Ovary (tissue), 9 donors: ENCODE measurements around the gene SEMA6A. TPM values are rescaled to one million over a fixed set of nuclear protein-coding genes. Genes with fewer than 3 reads are reported as not detected.

Source experiments
- DNase-seq, 5 donors: peaks; one replicate each; pipeline ENCODE4 v3.0.0-alpha.2; 2019 to 2020
- H3K27ac ChIP-seq, 2 donors: fragments of 200-600 bp; one replicate each; pipeline versions ENCODE4 v1.5.1 to v1.8.0; 2019 to 2022
- H3K27me3 ChIP-seq: fragments of 200-600 bp; one replicate; pipeline ENCODE4 v1.8.0; 2022
- H3K36me3 ChIP-seq: fragments of 200-600 bp; sonication (generic); one replicate; pipeline ENCODE4 v1.5.1; 2019
- H3K4me1 ChIP-seq: one replicate; pipeline ENCODE4 v1.8.1; 2013; ENCODE audit warnings: mild to moderate bottlenecking, moderate library complexity; ENCODE audit not compliant: insufficient read depth
- H3K4me3 ChIP-seq: fragments of 200-600 bp; sonication (generic); one replicate; pipeline ENCODE4 v1.5.1; 2017
- H3K9me3 ChIP-seq, 2 donors: fragments of 200-600 bp in 1 of 2; sonication (generic) in 1 of 2; one replicate each; pipeline versions ENCODE4 v1.5.1 to v1.8.1; 2013 to 2019; ENCODE audit warnings: mild to moderate bottlenecking in 1 of 2, moderate library complexity in 1 of 2
- EP300 ChIP-seq: sonication (generic); formaldehyde crosslinking; IDR thresholded peaks from one replicate; pipeline ENCODE4 v1.6.1; 2017; ENCODE audit warnings: antibody characterized with exemption
- POLR2A ChIP-seq: fragments of 450-650 bp; IDR thresholded peaks from one replicate; pipeline ENCODE4 v1.6.1; 2017; ENCODE audit warnings: antibody characterized with exemption, mild to moderate bottlenecking, moderate library complexity
- WGBS, 3 donors: extraction: QIAGEN DNeasy Blood & Tissue Kit in 1 of 3; methylation state at CpG; one replicate each; pipeline versions ENCODE4 v1.1.5 to v1.1.7; 2013 to 2017; 5-methylcytosine and 5-hydroxymethylcytosine counted together
- intact Hi-C, 4 donors: fragments of 100-400 bp; cut with DNase I; formaldehyde crosslinking; loops; one replicate each; pipeline versions ENCODE4 v1.11.0 to v1.15.1; 2022 to 2023
- polyA plus RNA-seq, 2 donors: library from polyadenylated mRNA; stranded (reverse); fragments of 200-250 nt in 1 of 2; fragments of 350-450 nt in 1 of 2; fragmentation: Illumina TruSeq in 1 of 2; extraction: RNeasy Lipid Tissue Mini Kit (QIAGEN cat#74804) in 1 of 2; gene quantifications; one replicate each; pipeline ENCODE4 v1.2.3, GENCODE V29; 2013 to 2014
- total RNA-seq, 7 donors: library from RNA; depleted of rRNA in 2 of 7; stranded (reverse); fragments of >200 nt in 2 of 7; fragmentation: NEBNext Ultra II Directional in 3 of 7; extraction: Animal tissue kit (Norgen Biotek cat#: 25700) in 3 of 7; gene quantifications; one replicate each; pipeline versions ENCODE4 v1.1.0 to v1.2.4, GENCODE V29; 2016 to 2023
- TF ChIP-seq, protein P1 (sequence below), 3 donors: fragments of 450-650 bp in 2 of 3; fragments of 200-600 bp in 1 of 3; IDR thresholded peaks; one replicate each; pipeline versions ENCODE4 v1.5.1 to v1.8.0; 2016 to 2022; ENCODE audit warnings: antibody characterized with exemption in 3 of 3, mild to moderate bottlenecking in 1 of 3
- donor health status: DM: no; HTN: no; CAD: no; lungs with moderate emphysema.
- donor health status: DM: no; HTN: no; CAD: no.
- donor health status: Bipolar disorder and iron deficiency.
- donor health status: DM: yes; HTN: yes; CAD: no.
- donor health status: DM: no; HTN: no; CAD: no.
- donor health status: DM: yes; HTN: yes; CAD: no.

The SEMA6A gene
- total and polyA plus RNA-seq, 9 donors, result 5.7 to 57.1 (median 26.3) TPM

- TF ChIP-seq EP300 (no peak), POLR2A (no peak)
- TF ChIP-seq, protein P1, sequence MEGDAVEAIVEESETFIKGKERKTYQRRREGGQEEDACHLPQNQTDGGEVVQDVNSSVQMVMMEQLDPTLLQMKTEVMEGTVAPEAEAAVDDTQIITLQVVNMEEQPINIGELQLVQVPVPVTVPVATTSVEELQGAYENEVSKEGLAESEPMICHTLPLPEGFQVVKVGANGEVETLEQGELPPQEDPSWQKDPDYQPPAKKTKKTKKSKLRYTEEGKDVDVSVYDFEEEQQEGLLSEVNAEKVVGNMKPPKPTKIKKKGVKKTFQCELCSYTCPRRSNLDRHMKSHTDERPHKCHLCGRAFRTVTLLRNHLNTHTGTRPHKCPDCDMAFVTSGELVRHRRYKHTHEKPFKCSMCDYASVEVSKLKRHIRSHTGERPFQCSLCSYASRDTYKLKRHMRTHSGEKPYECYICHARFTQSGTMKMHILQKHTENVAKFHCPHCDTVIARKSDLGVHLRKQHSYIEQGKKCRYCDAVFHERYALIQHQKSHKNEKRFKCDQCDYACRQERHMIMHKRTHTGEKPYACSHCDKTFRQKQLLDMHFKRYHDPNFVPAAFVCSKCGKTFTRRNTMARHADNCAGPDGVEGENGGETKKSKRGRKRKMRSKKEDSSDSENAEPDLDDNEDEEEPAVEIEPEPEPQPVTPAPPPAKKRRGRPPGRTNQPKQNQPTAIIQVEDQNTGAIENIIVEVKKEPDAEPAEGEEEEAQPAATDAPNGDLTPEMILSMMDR (IDR thresholded peaks at IDR 0.05), result no peak
- intact Hi-C loops, result no loop called here
- Histone ChIP-seq H3K27me3 (no peaks in the 10 kb centered on the region), H3K9me3 (no peaks in the 10 kb centered on the region), H3K27ac (no peak overlapping the region), H3K4me1 (peaks cover 1% of the 10 kb centered on the region), H3K36me3 (no peaks in the 10 kb centered on the region), H3K4me3 (no peak overlapping the region)
- WGBS, 3 donors, result 93 to 94% (median 94%) methylated on average over 10 of the region's 10 CpGs
- no peak for DNase-seq
These were observed 66.5 kb downstream of the SEMA6A start for GRCh38 chr5:116507941-116508655.

DNA sequence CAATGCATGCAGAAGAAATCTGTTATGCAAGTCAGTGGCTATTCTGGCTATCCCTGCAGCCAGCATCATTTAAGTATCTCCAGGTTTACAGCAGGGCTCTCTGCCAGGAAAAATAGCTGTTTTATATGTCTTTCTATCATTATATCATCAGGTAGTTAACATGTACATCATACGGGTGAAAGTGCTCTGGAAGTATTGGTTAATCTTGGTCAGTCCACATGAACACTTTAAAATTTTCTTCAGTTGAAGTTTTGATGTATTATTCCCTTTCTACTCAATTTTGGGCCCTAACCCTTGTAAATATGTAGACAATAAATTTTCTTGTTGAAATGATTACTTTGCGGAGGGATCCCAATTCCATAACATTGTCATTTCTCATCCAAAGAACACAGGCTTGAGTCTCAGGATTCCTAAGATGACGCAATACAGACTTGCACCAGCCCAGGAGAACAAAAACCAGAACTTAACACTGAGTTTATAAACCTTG lies 67.5 kb downstream of the SEMA6A start:
- no peak overlapping the region for H3K27ac ChIP-seq

GRCh38 chr5:116506488-116506887 lies 68.1 kb downstream of the SEMA6A start:
- WGBS, 3 donors, result 31 to 37% (median 35%) methylated on average over 2 of the region's 2 CpGs
- H3K36me3 ChIP-seq, result no peaks in the 10 kb centered on the region
- intact Hi-C loops, result no loop called here
- no peaks in the 10 kb centered on the region for H3K9me3 ChIP-seq
- H3K4me3 ChIP-seq, result no peak overlapping the region
- H3K27me3 ChIP-seq, result no peaks in the 10 kb centered on the region
- H3K4me1 ChIP-seq, result peaks cover 1% of the 10 kb centered on the region
- H3K27ac ChIP-seq, result no peak overlapping the region
- peak in 2 of 5 donors; percentile 22 to 32 for DNase-seq
- no peak for TF ChIP-seq EP300
- TF ChIP-seq, protein P1 (IDR thresholded peaks at IDR 0.05), result no peak
- no peak for TF ChIP-seq POLR2A

More for the DNA sequence above, 67.5 kb downstream of the SEMA6A start:
- no peaks in the 10 kb centered on the region for H3K9me3 ChIP-seq
- TF ChIP-seq, protein P1 (IDR thresholded peaks at IDR 0.05), result no peak
- TF ChIP-seq EP300 (no peak), POLR2A (no peak)
- H3K36me3 ChIP-seq, result no peaks in the 10 kb centered on the region
- H3K4me3 ChIP-seq, result no peak overlapping the region
- 48 to 52% (median 51%) methylated on average over 3 of the region's 3 CpGs for WGBS, 3 donors
- no peaks in the 10 kb centered on the region for H3K27me3 ChIP-seq
- intact Hi-C loops, result no loop called here
- H3K4me1 ChIP-seq, result peaks cover 1% of the 10 kb centered on the region
- DNase-seq, result no peak

- intact Hi-C loops, result no loop called here
- no peak for DNase-seq
- H3K4me3 ChIP-seq, result no peak overlapping the region
- no peaks in the 10 kb centered on the region for H3K36me3 ChIP-seq
- H3K9me3 ChIP-seq, result no peaks in the 10 kb centered on the region
- TF ChIP-seq EP300 (no peak), POLR2A (no peak)
- TF ChIP-seq, protein P1 (IDR thresholded peaks at IDR 0.05), result no peak
- no peaks in the 10 kb centered on the region for H3K27me3 ChIP-seq
- no peak overlapping the region for H3K27ac ChIP-seq
- WGBS, 3 donors, result 80 to 90% (median 90%) methylated on average over 8 of the region's 8 CpGs
- no peaks in the 10 kb centered on the region for H3K4me1 ChIP-seq
These were observed 69.9 kb downstream of the SEMA6A start for GRCh38 chr5:116504593-116505166.
